Skeletal muscle satellite cell (primary cell): ENCODE results near the gene ARHGEF7.
A peak's percentile ranks its signal among the peaks of the same experiment; 100 is the strongest.

Source experiments
- H3K27me3 ChIP-seq: 2 replicates; pipeline ENCODE4 v1.7.0; 2013; ENCODE audit warnings: low read length; ENCODE audit not compliant: control insufficient read depth, insufficient read depth
- H3K36me3 ChIP-seq: 2 replicates; pipeline ENCODE4 v1.7.0; 2013; ENCODE audit warnings: mild to moderate bottlenecking, control low read depth, low read length; ENCODE audit not compliant: insufficient read depth
- H3K4me1 ChIP-seq: 2 replicates; pipeline ENCODE4 v1.7.0; 2013; ENCODE audit warnings: low read length; ENCODE audit not compliant: control insufficient read depth, insufficient read depth
- H3K4me2 ChIP-seq: 2 replicates; pipeline ENCODE4 v1.7.0; 2013; ENCODE audit warnings: mild to moderate bottlenecking, low read length
- H3K4me3 ChIP-seq: 2 replicates; pipeline ENCODE4 v1.7.0; 2013; ENCODE audit warnings: low read length
- H3K9ac ChIP-seq: 2 replicates; pipeline ENCODE4 v1.7.0; 2013; ENCODE audit warnings: mild to moderate bottlenecking, low read depth, low read length, moderate library complexity
- H3K9me3 ChIP-seq: replicated peaks from 2 replicates; pipeline ENCODE4 v1.7.0; 2013; ENCODE audit warnings: mild to moderate bottlenecking, control low read depth, low read length

Gene ARHGEF7

DNA sequence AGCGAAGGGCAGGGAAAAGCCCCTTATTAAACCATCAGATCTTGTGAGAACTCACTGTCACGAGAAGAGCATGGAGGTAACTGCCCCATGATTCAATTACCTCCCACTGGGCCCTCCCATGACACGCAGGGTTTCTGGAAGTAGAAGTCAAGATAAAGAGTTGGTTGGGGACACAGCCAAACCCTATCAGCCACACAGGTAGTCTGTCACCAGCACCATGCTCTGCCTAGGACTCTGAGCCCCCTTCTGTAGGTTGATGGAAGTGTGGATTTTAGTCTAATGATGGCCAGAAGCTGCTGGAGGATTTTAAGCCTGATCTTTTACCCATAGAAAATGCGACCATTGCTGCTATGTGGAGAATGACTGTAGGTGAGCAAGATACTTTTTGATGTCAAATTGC is 60.8 kb downstream of the ARHGEF7 start:
- H3K9ac ChIP-seq: no peak overlapping the region
- H3K9me3 ChIP-seq: no peaks in the 10 kb centered on the region
- no peak overlapping the region for H3K4me3 ChIP-seq
- no peaks in the 10 kb centered on the region for H3K27me3 ChIP-seq
- peaks cover 22% of the 10 kb centered on the region for H3K4me1 ChIP-seq
- no peak overlapping the region for H3K4me2 ChIP-seq
- peaks cover 11% of the 10 kb centered on the region for H3K36me3 ChIP-seq

GRCh38 chr13:111176421-111176820 is 61.3 kb downstream of the ARHGEF7 start:
- Histone ChIP-seq H3K9ac (no peak overlapping the region), H3K4me1 (peaks cover 22% of the 10 kb centered on the region), H3K27me3 (no peaks in the 10 kb centered on the region), H3K4me3 (no peak overlapping the region), H3K36me3 (peaks cover 11% of the 10 kb centered on the region), H3K4me2 (no peak overlapping the region), H3K9me3 (no peaks in the 10 kb centered on the region)

DNA sequence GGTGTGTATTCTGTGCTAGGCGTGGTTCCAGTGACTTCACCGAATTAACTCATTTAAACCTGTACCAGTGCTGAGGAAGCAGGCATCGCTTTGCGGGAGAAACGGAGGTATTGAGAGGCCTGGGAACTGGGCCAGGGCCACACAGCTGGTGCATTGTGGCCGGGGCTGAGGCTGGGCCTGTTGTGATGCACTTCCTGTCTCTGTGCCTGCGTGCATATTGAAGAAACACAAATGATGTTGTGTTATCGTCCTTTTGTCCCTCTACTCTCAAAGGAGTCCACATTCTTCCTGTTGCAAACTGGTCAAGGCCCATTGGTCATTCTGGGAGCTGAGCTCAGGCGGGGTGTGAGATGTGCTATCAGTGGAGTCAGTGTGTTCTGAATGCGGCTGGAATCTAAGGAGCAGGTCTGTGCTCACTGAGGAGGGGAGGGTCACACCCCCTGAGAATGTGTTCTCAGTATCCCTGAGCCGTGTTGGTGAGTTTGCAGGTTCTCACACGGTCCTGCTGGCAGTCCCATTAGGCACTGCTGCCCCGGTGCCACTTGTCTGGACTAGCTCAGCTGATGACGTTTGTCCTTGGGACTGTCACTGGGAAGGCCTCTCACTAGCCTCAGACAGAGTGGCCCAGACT is 62.1 kb downstream of the ARHGEF7 start:
- no peak overlapping the region for H3K4me3 ChIP-seq
- no peaks in the 10 kb centered on the region for H3K27me3 ChIP-seq
- H3K9me3 ChIP-seq: no peaks in the 10 kb centered on the region
- peaks cover 8% of the 10 kb centered on the region for H3K36me3 ChIP-seq
- H3K4me2 ChIP-seq: no peak overlapping the region
- H3K4me1 ChIP-seq: peaks cover 22% of the 10 kb centered on the region
- H3K9ac ChIP-seq: peak overlapping the region; percentile 52

DNA sequence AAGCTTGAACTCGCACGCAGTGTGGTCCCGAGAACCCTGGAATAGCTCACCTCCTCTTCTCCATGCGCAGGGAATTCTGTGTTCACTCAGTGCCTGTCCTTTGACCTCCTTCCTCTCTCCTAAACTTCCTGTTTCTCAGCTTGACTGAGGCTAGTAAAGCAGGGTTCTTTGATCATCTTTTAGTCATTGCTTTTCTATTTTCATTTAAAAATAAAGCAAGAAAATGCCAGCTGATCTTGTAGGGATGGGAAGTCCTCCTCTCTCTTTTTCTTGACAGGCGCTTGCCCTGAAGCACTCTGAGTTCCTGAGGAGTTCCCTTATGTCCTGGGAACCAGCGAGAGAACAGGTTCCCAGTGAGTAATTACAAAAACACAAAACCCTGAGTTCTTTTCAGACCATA is 62.8 kb downstream of the ARHGEF7 start:
- H3K9ac ChIP-seq: peak overlapping the region; percentile 52
- H3K4me1 ChIP-seq: peaks cover 22% of the 10 kb centered on the region
- peaks cover 2% of the 10 kb centered on the region for H3K36me3 ChIP-seq

GRCh38 chr13:111178402-111178801 is 63.3 kb downstream of the ARHGEF7 start:
- no peaks in the 10 kb centered on the region for H3K27me3 ChIP-seq
- H3K9me3 ChIP-seq: no peaks in the 10 kb centered on the region
- peaks cover 2% of the 10 kb centered on the region for H3K36me3 ChIP-seq
- peak overlapping the region; percentile 56 for H3K9ac ChIP-seq
- H3K4me2 ChIP-seq: peak overlapping the region; percentile 18
- H3K4me1 ChIP-seq: peaks cover 22% of the 10 kb centered on the region
- no peak overlapping the region for H3K4me3 ChIP-seq

More for the DNA sequence above, 62.8 kb downstream of the ARHGEF7 start:
- Histone ChIP-seq H3K4me3 (no peak overlapping the region), H3K9me3 (no peaks in the 10 kb centered on the region), H3K27me3 (no peaks in the 10 kb centered on the region), H3K4me2 (no peak overlapping the region)

DNA sequence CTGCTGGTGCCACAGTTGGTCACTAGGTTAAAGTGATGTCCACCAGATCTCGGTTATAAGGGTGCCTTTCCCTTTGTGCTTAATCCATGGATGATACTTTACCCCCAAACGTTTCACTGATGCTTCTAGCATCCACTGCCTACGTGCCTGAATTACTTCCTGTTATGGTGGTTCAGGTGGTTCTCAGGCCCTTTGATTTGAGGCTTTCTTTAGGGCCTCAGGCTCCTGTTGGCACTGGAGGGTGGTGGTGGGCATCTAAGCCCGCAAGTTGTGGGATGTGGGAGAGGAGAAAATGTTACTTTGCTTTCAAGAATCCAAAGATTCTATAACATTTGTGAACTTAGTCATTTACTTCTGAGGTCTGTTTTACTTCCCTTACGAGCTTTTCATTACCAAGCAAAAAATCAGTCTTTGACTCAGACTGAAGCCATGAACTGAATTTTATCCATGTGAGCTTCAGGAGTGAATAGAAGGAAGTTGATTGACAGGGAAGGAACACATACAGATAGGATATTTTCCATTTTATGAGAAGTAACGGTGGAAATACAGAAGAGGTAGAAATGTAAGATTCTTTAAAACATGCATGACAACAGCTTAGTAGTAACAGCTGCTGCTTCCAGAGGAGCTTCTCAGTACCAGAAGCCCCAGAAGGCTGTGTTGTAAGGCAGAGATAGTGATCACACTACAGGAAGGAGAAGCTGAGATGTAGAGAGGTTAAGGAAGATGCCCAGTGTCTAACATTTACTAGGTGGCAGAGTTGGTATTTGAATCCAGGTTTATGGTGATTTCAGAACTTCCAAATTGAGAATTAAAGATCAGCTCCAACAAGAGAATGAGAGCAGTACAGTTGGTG is 65.0 kb downstream of the ARHGEF7 start:
- Histone ChIP-seq H3K9me3 (no peaks in the 10 kb centered on the region), H3K36me3 (peaks cover 2% of the 10 kb centered on the region), H3K4me3 (no peak overlapping the region), H3K4me1 (peaks cover 31% of the 10 kb centered on the region), H3K4me2 (no peak overlapping the region), H3K27me3 (no peaks in the 10 kb centered on the region), H3K9ac (no peak overlapping the region)

DNA sequence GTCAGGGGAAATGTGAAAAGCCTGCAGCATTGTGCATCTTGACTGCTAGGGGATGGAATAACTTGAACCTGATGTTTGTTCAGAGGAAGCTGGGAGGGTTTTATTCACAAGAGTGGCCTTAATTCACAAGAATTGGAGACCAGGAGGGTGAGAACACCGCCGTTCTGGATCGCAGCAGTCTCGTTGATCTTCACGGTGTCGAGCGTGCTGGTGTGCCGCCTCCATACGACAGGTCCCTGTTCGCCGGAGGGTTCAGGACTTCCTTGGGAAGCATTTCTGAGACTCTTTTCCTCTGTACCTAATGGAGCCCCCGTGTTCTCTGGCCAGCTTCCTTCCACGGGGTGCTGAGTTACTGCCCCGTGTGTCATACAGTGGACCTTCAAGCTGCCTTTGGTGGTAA is 66.9 kb downstream of the ARHGEF7 start:
- Histone ChIP-seq H3K27me3 (no peaks in the 10 kb centered on the region), H3K9ac (no peak overlapping the region), H3K36me3 (no peaks in the 10 kb centered on the region), H3K4me2 (no peak overlapping the region), H3K9me3 (no peaks in the 10 kb centered on the region), H3K4me1 (peaks cover 30% of the 10 kb centered on the region), H3K4me3 (no peak overlapping the region)

GRCh38 chr13:111183087-111183645 is 68.1 kb downstream of the ARHGEF7 start:
- Histone ChIP-seq H3K4me1 (peaks cover 25% of the 10 kb centered on the region), H3K9me3 (no peaks in the 10 kb centered on the region), H3K4me3 (no peak overlapping the region), H3K4me2 (no peak overlapping the region), H3K27me3 (no peaks in the 10 kb centered on the region), H3K9ac (no peak overlapping the region), H3K36me3 (no peaks in the 10 kb centered on the region)

DNA sequence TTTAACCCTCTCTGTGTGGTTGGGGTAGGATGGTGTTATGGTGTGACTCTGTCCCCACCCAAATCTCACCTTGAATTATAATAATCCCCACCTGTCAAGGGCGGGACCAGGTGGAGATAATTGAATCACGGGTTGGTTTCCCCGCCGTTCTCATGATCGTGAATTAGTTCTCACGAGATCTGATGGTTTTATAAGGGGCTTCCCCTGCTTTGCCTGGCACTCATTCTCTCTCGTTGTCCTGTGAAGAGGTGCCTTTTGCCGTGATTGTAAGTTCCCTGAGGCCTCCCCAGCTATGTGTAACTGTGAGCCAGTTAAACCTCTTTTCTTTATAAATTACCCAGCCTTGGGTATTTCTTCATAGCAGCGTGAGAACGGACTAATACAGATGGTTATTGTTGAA is 68.8 kb downstream of the ARHGEF7 start:
- Histone ChIP-seq H3K4me3 (no peak overlapping the region), H3K9me3 (no peaks in the 10 kb centered on the region), H3K36me3 (no peaks in the 10 kb centered on the region), H3K27me3 (no peaks in the 10 kb centered on the region), H3K9ac (no peak overlapping the region), H3K4me1 (peaks cover 20% of the 10 kb centered on the region), H3K4me2 (no peak overlapping the region)

DNA sequence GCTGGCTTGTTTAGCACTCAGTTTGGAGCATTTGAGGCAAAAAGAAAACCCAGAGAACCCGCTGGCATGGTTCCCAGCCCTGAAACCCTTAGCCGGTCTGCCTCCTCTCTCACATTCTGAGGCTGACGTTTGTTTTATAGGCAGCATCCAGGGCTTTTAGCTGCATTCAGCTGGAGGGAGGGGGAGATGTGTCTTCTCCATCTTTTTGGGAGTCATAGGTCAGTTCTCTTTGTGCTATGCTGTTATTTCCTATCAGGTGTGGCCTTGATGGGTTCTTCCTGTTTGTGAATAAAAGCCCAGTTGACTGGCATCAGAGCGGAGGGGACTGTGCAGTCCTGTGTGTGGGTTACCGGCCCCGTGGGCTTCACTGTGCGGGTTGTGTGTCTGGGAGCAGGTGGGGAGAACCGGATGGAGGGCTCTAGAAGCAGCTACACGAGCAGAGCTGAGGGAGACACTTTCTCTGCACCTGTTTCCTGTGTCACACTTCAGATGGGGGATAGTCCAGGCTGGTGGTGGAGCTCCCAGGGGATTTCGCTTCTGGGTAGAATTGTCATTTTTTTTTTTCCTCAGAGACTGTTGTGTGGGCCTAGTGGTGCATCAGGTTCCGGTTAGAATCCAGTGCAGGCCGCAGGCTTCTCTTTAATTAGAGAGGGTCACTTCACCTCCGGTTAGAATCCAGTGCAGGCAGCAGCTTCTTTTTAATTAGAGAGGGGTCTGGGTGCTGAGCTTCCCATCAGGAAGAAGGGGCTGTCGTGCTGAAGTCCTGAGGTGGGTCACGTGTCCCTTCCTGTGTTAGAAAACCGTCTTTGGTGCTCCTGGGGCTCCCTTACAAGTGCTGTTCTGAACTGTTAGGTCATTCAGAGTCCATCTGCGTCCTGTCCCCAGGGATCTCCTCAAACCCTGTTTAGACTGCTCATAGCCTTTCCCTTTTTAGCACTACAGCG is 69.6 kb downstream of the ARHGEF7 start:
- Histone ChIP-seq H3K4me1 (peaks cover 20% of the 10 kb centered on the region), H3K9ac (no peak overlapping the region), H3K4me3 (no peak overlapping the region), H3K4me2 (no peak overlapping the region), H3K36me3 (no peaks in the 10 kb centered on the region), H3K9me3 (no peaks in the 10 kb centered on the region), H3K27me3 (no peaks in the 10 kb centered on the region)
